ENCODE data around the gene CCDC136.

CCDC136 gene

DNA sequence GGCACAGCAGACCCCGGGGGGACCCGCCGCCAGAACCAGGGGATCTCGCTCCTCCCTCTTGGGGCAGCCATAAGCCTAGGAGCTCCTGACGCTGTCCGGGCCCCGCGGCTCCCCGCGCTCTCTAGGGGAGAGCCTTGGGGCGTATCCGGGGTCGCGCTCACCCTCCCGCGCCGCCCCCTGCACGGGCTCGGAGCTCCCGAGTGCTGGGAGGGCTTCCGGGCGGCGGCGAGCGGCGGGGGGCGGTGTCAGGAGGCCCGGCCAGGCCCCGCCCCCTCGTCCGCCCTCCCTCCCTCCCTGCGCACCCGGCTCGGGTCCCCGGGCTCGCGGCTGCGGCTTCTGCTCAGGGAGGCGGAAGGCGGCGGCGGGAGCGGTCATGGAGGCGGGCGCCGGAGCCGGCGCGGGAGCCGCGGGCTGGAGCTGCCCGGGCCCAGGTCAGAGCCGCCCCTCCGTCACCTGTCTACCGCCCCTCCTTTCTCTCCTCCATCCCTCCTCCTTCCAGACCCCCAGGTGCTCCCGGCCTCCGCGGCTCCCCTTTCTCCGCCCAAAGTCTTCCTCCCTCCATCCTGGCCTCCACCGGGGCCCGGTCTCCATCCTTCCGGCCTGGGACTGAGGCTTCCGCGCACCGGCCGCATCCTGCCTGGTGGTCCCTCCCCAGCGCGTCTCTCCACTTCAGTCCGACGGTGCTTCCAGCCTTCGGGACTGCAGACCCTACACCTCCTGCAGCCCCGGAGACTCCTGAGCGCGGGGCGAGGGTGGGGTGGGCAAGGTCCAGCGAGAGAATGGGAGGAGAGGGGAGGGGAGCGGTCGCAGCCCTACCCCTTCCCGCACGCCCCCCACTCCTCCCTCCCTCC, at the start of gene CCDC136:
TSS of gene CCDC136 (plus strand) at position 848 of the 851 bp plus-strand sequence. CDS start 444 bp downstream, outside the sequence.
- peak; percentile 46 for DNase-seq

DNA sequence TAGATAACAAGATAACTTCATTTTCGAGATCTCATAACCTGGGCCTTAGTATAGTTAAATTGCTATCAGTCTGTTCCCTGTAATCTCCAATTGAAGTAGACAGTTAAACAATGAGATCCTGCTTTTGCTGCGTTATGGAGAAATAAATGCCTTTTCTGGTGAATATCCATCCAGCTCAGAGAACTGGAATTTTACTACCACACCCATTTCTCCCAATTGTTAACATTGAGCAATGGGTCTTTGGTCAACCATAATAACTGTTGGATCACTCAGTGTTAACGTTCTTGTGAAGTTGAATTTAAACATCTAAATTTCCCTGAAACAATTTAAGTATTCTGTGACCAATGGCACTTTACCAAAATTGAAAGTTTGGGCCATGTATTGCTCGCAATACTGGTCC, 49.6 kb upstream of the CCDC136 start:
- no peak for DNase-seq

DNA sequence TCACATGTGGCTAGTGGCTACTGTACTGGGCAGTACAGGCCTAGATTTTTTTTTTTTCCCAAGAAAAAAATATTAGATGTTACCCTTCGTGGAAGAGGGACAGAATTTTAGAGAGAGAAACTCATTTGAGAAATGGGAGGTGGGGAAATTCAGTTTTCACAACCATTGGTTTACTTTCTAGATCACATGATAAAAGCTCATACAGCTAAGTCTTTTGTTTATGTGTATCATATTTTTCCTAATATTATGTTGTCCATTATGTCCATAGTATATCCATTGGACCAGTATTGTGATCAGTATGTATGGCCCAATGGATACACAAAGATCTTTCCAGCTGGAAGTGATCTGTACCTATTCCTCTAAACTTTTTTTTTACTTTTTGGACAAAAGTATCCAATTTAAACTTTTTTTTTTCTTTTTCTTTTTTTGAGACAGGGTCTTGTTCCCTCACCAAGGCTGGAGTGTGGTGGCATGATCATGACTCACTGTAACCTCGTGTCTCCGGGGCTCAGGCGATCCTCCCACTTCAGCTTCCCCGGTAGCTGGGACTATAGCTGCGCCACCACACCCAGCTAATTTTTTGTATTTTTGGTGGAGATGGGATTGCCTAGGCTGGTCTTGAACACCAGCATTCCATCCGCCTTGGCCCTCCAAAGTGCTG, 48.5 kb upstream of the CCDC136 start:
- no peak for DNase-seq

DNA sequence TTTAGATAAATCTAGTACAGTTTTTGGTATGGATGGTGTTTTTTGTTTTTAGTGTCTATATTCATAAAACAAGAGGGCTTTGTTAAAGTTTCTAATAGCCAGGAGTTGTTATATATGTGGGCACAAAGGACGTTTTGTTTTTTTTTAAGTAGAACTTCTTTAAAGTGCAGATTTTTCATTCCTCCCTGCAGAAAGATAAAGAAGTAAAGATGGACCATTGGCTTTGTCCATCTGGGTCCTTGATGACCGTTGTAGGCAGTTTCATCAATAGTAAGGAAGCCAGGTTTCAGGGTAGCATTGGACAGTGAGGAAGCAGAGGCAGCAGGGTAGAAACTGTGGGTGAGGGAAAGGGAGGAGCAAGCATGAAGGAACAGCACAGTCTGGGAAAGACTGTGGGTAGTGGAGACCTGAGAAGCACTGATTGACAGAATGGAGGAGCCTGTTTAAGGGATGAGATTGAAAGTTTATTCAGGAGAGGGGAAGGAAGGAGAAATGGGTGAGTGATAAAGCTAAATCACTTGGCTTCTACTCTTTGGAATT, 47.3 kb upstream of the CCDC136 start:
- no peak for DNase-seq

DNA sequence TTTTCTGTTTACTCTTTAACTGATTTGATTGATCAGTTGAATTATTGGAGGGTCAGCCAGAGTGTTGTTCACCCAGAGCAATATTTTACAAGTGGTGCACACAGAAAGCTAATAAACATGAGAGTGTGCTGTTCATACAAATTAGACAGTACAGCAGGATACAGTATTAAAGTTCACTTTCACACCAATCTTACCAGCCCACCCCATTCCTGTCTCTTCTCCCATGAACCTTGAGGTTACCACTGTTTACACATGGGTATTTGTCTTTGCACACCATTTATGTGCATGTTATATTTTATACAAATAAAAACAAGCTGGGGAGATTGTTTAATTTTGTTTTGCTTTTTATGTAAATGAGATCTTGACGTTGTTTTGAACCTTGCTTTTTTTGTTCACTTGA, 46.1 kb upstream of the CCDC136 start:
- no peak for DNase-seq

DNA sequence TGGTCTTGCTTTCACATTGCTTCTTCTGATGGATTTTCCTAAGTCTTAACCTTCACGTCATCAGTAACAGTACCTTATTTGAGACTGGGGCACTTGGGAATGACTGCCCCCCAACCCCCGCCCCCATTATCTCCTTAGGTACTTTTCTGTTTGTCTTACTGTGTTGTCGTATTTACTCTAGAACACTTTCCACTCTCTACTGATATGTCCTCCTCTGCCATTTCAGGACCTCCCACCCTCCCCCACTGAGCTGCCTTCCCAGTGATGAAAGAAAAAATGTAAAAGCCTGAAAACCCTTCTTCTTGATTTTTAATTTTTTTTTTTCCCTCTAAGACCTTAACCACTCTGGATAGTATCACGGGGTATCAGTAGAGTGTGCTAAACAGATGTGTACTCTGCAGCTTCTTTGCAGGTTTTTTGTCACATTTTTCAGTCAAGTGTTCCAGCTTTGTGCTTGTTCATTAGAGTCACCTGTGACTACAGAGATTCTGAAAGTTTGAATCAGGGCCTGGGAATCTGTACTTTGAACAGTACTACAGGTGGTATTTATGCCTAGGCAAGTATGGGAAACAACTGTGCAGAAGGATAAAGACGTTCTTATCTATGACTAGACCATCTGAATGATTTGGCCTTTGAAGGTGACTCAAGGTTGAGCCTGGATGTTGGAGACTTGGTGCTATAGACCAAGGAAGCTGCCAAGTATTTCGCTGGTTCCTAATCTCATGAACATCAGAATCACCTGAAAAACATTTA, 44.3 kb upstream of the CCDC136 start:
- DNase-seq = no peak

DNA sequence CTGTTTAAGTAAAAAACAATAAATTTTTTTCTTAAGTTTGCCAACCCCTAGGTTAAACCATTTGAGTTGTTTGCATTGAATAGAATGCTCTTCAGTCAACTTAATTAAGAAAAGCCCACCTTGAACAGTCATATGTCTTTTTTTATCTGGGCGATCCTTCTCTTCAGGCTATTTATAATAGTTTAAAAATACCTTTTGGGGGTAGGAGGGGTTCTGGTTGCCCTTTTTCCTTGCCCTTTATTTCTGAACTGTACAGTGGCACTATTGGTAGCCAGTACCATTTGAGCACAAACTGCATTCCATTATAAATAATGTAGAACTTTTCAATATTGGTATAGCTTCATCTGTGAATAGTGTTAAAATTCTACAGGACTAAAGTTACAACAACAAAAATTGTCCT, 39.5 kb upstream of the CCDC136 start:
- DNase-seq = no peak

DNA sequence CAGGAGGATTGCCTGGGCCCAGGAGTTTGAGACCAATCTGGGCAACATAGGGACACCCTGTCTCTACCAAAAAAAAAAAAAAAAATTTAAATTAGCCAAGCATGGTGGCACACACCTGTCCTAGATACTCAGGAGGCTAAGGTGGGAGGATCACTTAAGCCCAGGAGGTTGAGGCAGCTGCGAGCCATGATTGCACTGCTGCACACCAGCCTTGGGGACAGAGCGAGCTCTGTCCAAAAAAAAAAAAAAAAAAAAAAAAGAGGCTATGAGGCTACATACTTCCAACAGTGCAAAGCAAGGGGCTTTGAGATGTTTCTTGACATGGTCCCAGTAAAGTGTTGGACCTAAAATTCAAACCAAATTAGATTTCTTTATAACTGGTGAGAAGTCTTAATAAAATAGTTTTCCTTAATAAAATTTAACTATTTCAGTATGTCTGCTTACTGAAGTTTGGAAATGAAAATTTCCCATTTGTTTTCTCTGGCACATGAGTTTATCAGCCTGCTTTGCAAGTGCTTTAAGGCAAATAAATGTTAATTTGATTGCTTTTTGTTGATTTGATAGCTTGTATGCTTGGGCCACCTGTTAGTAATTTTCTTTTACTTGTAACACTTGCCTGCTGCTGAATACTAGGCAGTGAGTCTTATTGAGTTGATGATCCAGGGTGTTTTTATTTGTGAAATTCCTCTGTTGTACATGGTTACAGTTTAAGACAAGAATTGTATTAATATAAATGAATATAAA, 36.5 kb upstream of the CCDC136 start:
- DNase-seq = no peak

DNA sequence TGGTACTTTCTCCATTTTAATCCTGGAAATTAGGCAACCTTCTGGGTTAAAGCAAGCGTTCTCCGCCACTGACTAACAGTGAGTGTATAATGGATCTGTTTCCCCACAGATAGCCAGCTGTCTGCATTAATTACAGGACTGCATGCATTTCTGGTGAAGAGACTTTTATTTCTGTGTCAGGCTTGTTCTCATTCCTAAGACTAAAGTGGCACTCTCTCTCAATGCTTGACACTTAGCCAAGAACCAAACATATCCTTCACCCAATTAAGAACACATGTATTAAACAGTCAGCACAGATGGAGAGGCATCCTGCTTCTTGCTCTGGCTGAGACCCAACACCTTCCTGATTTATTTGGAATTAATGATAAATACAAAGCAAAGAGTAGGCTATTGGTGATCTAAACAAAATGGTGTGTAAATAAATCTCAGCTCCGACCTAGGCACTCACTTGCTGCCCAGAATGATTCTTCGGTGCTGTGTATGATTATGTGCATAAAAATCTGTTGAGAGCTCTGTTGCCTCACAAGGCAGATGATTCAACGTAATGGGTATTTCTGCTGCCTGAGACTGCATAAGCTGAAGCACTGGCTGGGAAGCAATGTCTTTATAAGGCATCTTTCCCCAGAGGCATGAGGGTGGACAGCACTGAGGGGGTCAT, 35.8 kb upstream of the CCDC136 start:
- DNase-seq = no peak

DNA sequence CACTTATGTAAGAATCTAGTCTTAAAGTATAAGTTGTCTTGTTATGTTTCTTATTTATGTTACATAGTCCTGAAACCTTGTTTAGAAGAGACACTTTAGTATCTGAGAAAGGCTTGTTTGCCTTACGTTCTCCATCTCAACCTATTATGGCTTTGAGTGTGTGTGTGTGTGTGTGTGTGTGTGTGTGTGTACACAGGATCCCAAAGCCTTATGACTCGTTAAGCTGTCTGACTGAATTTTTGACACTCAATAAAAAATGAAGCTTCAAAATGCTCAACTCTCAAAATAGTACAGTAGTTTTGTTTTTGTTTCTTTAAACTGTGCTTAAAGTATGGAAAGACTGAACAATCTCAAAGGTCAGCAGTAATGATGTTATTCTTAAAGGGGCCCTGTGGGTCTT, 34.6 kb upstream of the CCDC136 start:
- DNase-seq = no peak

DNA sequence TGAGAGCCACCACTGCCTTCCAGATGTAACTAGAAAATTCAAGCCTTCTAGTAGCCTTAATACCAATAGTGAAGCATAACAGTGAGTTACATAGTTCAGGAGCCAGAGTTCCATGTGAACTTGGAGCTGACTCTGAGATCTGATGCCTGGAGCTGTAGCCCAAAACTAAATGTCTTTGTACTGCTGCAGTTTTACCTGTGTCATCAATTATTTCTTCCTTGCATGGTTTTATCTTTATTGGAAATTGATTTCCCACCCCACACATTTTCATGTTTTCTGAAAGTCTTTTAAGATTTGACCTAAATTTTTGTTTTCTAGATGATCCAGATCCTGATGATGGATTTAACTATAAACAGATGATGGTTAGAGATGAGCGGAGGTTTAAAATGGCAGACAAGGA, 33.2 kb upstream of the CCDC136 start:
- DNase-seq = no peak

DNA sequence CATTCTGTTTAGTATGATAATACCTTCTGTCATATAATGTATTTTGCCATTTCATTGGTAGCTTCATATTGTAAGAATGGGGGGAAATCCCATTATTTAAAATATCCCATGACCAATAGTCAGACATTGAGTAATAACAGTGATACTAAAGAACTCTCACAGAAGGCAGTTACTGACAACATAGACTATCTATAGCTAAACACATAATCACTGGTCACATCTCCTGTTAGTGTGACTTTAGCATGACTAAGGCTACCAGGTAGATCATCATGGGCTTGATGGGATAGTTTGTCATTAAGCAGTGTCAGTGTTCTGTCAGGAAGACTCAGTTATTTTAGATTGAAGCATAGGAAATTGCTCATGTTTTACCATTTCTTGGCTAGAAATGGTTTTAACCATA, 32.5 kb upstream of the CCDC136 start:
- no peak for DNase-seq

DNA sequence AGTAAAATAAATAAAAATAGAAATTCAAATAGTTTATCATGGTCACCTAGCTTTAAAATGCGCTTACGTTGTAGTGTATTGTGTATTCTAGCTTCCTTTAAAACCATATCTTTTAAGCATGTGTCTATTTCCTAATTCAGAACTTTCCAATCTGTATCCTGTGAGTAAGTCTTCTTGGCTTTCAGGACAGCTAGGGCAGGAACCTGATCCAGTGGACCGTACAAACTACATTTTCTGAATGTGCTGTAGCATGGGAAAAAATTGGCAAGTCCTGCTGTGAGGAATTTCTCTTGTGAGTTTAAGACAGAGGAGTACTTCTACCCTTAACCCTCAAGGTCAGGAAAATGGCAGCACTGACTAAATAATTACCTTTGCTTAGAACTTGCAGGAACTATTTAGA, 28.2 kb upstream of the CCDC136 start:
- DNase-seq = no peak

DNA sequence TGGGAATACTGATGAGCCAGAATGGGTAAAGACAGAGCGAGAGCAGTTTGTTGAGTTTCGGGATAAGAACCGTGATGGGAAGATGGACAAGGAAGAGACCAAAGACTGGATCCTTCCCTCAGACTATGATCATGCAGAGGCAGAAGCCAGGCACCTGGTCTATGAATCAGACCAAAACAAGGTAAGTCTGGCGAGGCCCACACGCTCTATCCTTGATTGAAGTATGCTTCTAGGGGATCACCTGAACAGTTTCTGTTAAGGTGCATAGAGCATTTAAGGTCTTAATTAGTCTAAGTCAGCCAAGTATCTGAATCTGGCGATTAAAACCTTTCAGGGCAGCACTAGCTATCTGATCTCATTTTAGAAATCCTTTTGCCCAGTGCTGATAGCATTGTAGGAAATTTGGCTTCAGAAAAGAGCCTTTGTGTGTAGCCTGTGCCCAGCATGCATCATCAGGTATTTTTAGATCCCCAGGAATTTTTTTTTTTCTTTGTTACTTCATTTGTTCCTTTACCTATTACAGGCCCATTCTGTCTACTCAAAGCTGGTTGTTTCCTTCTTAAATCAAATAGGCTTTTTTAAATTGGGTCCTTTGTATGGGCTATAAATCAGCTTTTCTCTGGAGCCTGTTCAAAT, 24.2 kb upstream of the CCDC136 start:
- no peak for DNase-seq

DNA sequence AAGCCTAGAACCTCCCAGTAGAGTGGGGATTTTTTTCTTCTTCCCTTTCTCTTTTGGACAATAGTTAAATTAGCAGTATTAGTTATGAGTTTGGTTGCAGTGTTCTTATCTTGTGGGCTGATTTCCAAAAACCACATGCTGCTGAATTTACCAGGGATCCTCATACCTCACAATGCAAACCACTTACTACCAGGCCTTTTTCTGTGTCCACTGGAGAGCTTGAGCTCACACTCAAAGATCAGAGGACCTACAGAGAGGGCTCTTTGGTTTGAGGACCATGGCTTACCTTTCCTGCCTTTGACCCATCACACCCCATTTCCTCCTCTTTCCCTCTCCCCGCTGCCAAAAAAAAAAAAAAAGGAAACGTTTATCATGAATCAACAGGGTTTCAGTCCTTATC, 21.5 kb upstream of the CCDC136 start:
- DNase-seq = no peak

DNA sequence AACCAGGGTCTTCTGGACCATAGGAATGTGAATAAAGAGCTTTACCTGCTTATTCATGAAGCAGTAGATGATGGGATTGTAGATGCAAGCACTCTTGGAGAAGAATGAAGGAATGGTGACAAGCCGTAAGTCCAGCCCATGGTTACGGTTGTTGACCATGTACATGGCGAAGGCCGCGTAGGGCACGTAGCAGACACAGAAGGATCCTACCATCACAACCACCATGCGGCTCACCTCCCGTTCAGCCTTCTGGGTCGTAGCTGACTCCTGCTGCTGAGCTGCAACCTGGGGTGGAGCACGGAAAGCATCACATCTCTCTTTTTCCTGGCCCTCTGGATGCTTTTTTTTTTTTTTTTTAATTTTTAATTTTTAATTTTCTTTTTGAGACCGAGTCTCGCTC, 18.2 kb upstream of the CCDC136 start:
- no peak for DNase-seq

DNA sequence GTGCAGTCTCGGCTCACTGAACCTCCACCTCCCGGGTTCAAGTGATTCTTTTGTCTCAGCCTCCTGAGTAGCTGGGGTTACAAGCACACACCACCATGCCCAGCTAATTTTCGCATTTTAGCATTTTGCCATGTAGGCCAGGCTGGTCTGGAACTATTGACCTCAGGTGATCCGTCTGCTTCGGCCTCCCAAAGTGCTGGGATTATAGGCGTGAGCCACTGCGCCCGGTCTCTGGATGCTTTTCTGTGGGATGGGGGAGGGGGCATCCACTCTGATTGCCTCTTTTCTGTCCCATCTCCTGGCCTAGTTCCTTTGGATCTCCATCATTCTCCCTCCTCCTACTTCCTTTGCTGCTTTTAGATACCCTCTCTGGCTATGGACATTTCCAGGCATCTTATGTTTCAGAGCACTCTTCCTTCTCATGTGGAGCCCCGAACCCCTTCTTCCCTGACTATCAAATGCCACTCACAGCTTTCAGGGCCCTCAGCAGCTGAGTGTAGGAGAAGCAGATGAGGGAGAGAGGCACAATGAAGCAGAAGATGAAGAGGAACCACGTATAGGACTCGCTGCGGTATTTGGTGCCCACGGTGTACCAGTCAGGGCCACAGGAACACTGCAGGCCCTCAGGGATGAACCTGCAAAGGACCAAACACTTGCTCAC, 17.6 kb upstream of the CCDC136 start:
- DNase-seq = no peak

DNA sequence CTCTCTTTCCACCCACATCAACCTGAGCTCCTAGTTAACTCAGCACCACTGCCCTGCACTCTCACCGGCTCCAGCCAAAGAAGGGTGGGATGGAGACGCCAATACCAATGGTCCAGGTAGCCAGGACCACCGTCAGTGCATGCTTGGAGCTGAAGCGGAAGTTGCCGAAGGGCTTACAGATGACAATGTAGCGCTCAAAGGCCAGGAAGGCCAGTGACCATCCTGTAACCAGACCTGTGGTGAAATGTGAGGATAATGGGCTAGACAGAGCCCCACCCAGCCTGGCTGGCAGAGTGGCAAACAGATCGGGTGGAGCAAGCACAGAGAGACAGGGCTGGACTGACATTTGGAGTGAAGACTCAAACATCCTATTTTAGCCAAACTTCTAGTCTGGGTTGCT, 16.8 kb upstream of the CCDC136 start:
- DNase-seq = no peak

DNA sequence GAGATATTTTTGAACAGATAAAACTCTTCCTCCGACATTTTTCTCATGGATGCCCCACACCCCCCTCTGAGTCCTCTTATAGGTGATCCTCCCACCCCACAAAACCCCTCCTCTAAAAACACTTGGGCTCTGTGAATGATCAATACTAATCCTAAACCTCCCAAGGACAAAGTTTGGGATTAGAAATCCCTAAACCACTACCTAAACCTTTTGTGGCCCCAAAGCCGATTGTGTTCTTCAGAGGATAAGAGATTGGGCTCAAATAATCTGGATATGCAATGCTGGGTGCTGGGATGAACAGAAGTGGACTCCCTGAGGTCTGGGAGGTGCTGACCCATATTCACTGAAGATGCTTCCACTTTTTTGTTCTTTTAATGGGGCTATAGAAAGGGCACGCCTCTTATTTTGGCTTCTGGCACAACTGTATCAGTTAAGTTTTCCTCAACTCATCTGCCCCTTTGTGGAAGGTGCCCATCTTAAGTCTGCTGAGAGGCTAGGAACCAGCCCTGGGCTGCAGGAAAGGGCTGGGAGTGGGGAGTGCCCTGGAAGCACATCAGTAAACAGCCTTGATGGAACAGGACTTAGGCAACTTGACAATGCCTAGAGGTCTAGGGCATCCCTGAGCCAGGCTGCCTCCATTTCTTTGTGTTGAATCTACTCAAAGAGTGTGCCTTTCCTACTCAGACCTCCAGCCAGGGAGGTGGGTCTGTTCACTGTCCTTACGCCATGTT, 15.9 kb upstream of the CCDC136 start, which contains the start of gene OPN1SW:
TSS of gene OPN1SW (minus strand) at position 51 of the 731 bp plus-strand sequence. CDS start at position 38, 13 bp downstream.
- DNase-seq = no peak
